ENCODE measurements around the gene OR51T1. TPM values are rescaled to one million over a fixed set of nuclear protein-coding genes. Genes with fewer than 3 reads are reported as not detected.

The OR51T1 gene
- polyA plus RNA-seq, 1 of the 3 experiments (the other 2 are of a cell fraction), result not detected

- H3K36me3 ChIP-seq (replicated peaks in 1 of 2; ENCODE audit: control insufficient read depth in 1 of 2, insufficient read depth in 2 of 2, low read length in 1 of 2), result no peaks in the 10 kb centered on the region
- H3K9ac ChIP-seq, result no peak within 1 kb of the TSS
- no peak within 1 kb of the TSS for H3K4me3 ChIP-seq (ENCODE audit: low read depth in 2 of 2, low read length in 1 of 2)
- H3K27me3 ChIP-seq (ENCODE audit: insufficient read depth), result no peaks in the 10 kb centered on the region; the same call in 1 of the 2 replicates
- no peak within 1 kb of the TSS for H2AFZ ChIP-seq (ENCODE audit: low read depth)
- no peaks in the 10 kb centered on the region for H4K20me1 ChIP-seq (ENCODE audit: insufficient read depth)
- H3K27ac ChIP-seq (ENCODE audit: low read depth in 2 of 2, low read length in 1 of 2), result no peak within 1 kb of the TSS
- WGBS (ENCODE audit: low lambda C conversion rate), result 5% methylated on average over 4 of the region's 4 CpGs
- H3K4me1 ChIP-seq (ENCODE audit: control insufficient read depth in 1 of 2, insufficient read depth in 2 of 2, low read depth in 1 of 2, low read length in 1 of 2), result no peaks in the 10 kb centered on the region
- H3K4me2 ChIP-seq, result no peak within 1 kb of the TSS
- CTCF ChIA-PET, result no interaction called here
- no peaks in the 10 kb centered on the region for H3F3A ChIP-seq (replicated peaks; ENCODE audit: insufficient read depth)
- TF ChIP-seq ZBTB33 (IDR thresholded peaks at IDR 0.05; ENCODE audit: borderline replicate concordance, low read depth) (no peak), USF2 (IDR thresholded peaks at IDR 0.05; ENCODE audit: borderline replicate concordance, low read depth, low read length) (no peak), NFIC (IDR thresholded peaks at IDR 0.05; ENCODE audit: borderline replicate concordance) (no peak)
- no peak for DNase-seq
- H3K79me2 ChIP-seq (ENCODE audit: insufficient read depth), result no peaks in the 10 kb centered on the region
- H3K9me3 ChIP-seq, result no peaks in the 10 kb centered on the region
- POLR2A ChIA-PET, result no interaction called here
- no peaks in the 10 kb centered on the region for H3K9me2 ChIP-seq
These were observed 37.5 kb downstream of the OR51T1 start, which contains the start of gene OR51G2 for GRCh38 chr11:4919250-4919649. TSS of gene OR51G2 (minus strand) at chr11:4919350. CDS start at chr11:4915663, 3,687 bp downstream.

GRCh38 chr11:4921796-4922195, 40.1 kb downstream of the OR51T1 start:
- POLR2A ChIA-PET, result no interaction called here
- Histone ChIP-seq H3F3A (replicated peaks; ENCODE audit: insufficient read depth) (no peaks in the 10 kb centered on the region), H3K4me2 (no peak overlapping the region), H3K9me3 (no peaks in the 10 kb centered on the region), H3K9ac (no peak overlapping the region), H3K27ac (ENCODE audit: low read depth in 2 of 2, low read length in 1 of 2) (no peak overlapping the region), H3K27me3 (ENCODE audit: insufficient read depth) (no peaks in the 10 kb centered on the region), H3K4me3 (ENCODE audit: low read depth in 2 of 2, low read length in 1 of 2) (no peak overlapping the region), H2AFZ (ENCODE audit: low read depth) (no peak overlapping the region), H3K79me2 (ENCODE audit: insufficient read depth) (no peaks in the 10 kb centered on the region), H3K9me2 (no peaks in the 10 kb centered on the region), H3K4me1 (ENCODE audit: control insufficient read depth in 1 of 2, insufficient read depth in 2 of 2, low read depth in 1 of 2, low read length in 1 of 2) (no peaks in the 10 kb centered on the region), H4K20me1 (ENCODE audit: insufficient read depth) (no peaks in the 10 kb centered on the region), H3K36me3 (replicated peaks in 1 of 2; ENCODE audit: control insufficient read depth in 1 of 2, insufficient read depth in 2 of 2, low read length in 1 of 2) (no peaks in the 10 kb centered on the region)
- CTCF ChIA-PET, result no interaction called here
- no peak for TF ChIP-seq EP300 (IDR thresholded peaks at IDR 0.05; ENCODE audit: borderline replicate concordance in 1 of 2, low read depth in 1 of 2, low read length in 1 of 2)
- no peak for TF ChIP-seq FOXM1 (IDR thresholded peaks at IDR 0.05; ENCODE audit: low read depth)
- TF ChIP-seq SIN3A (IDR thresholded peaks at IDR 0.05; ENCODE audit: borderline replicate concordance, low read depth, low read length), result no peak
- TF ChIP-seq TEAD4 (IDR thresholded peaks at IDR 0.05; ENCODE audit: borderline replicate concordance, insufficient read depth), result no peak
- no peak for TF ChIP-seq FOSL2 (IDR thresholded peaks at IDR 0.05; ENCODE audit: borderline replicate concordance, low read depth)
- TF ChIP-seq FOXJ3 (CRISPR knock-in tag; IDR thresholded peaks at IDR 0.05), result no peak
- TF ChIP-seq NFIC (IDR thresholded peaks at IDR 0.05; ENCODE audit: borderline replicate concordance), result no peak
- TF ChIP-seq ELF1 (IDR thresholded peaks at IDR 0.05), result no peak
- TF ChIP-seq REST (IDR thresholded peaks at IDR 0.05; ENCODE audit: low read depth, low read length), result no peak
- TF ChIP-seq CHD2 (IDR thresholded peaks at IDR 0.05; ENCODE audit: low read length, partially characterized antibody), result no peak
- TF ChIP-seq PBX3 (IDR thresholded peaks at IDR 0.05), result no peak
- TF ChIP-seq MEF2A (IDR thresholded peaks at IDR 0.05; ENCODE audit: borderline replicate concordance, low read depth), result no peak
- no peak for TF ChIP-seq TAF1 (IDR thresholded peaks at IDR 0.05; ENCODE audit: borderline replicate concordance, low read depth, low read length)
- TF ChIP-seq SMC3 (IDR thresholded peaks at IDR 0.05; ENCODE audit: low read depth, low read length), result no peak
- DNase-seq, result no peak
- 0% methylated on average over 1 of the region's 1 CpG for WGBS (ENCODE audit: low lambda C conversion rate)
